OCI-LY7 (cell line): Measurements from ENCODE around the gene SRPRA. TPM values are rescaled to one million over a fixed set of nuclear protein-coding genes. Genes with fewer than 3 reads are reported as not detected.

Source experiments
- BruUV-seq: library from RNA; stranded (reverse); fragments of 400-500 nt; replicated peaks from 2 replicates; lab custom pipeline; 2021; lab: Mats Ljungman, UMichigan
- CTCF ChIA-PET: fragments of 300-600 bp; sonication (Branson Sonifier 250); formaldehyde crosslinking; loops from one replicate; lab custom pipeline; 2022; ENCODE audit warnings: antibody characterized with exemption; ENCODE audit not compliant: unreplicated experiment; lab: Charles Lee
- POLR2A ChIA-PET: fragments of 300-600 bp; sonication (Branson Sonifier 250); formaldehyde crosslinking; loops from one replicate; lab custom pipeline; 2022; ENCODE audit warnings: antibody characterized with exemption; lab: Charles Lee
- DNase-seq: peaks from one replicate; pipeline ENCODE4 v3.0.0-alpha.2; 2015; ENCODE audit warnings: low spot score
- H2AFZ ChIP-seq: fragments of 200-600 bp; sonication (generic), shearing (Covaris generic); 2 replicates; pipeline ENCODE4 v1.6.1; 2014; ENCODE audit warnings: mild to moderate bottlenecking, antibody characterized with exemption, low read length, moderate library complexity
- H3K27ac ChIP-seq: fragments of 200-600 bp; sonication (generic); 2 replicates; pipeline ENCODE4 v1.5.1; 2014; ENCODE audit warnings: mixed run types, low read depth, mild to moderate bottlenecking, moderate library complexity, low read length, inconsistent platforms; ENCODE audit not compliant: poor library complexity, severe bottlenecking
- H3K36me3 ChIP-seq: fragments of 200-600 bp; sonication (generic); 2 replicates; pipeline ENCODE4 v1.6.1; 2014; ENCODE audit warnings: mild to moderate bottlenecking, antibody characterized with exemption, low read length, moderate library complexity, mixed read lengths; ENCODE audit not compliant: insufficient read depth
- H3K4me1 ChIP-seq: fragments of 200-600 bp; sonication (generic); 2 replicates; pipeline ENCODE4 v1.5.1; 2014; ENCODE audit warnings: mild to moderate bottlenecking, low read length; ENCODE audit not compliant: insufficient read depth, poor library complexity, severe bottlenecking
- H3K4me2 ChIP-seq: fragments of 200-600 bp; sonication (generic); 2 replicates; pipeline ENCODE4 v1.6.1; 2014; ENCODE audit warnings: mild to moderate bottlenecking, low read length
- H3K4me3 ChIP-seq: fragments of 200-600 bp; sonication (generic); 2 replicates; pipeline ENCODE4 v1.5.1; 2014; ENCODE audit warnings: mild to moderate bottlenecking, low read depth, low read length; ENCODE audit not compliant: poor library complexity, severe bottlenecking
- H3K79me2 ChIP-seq: fragments of 200-600 bp; sonication (generic); 2 replicates; pipeline ENCODE4 v1.6.1; 2016; ENCODE audit warnings: low read depth, mild to moderate bottlenecking, low read length, moderate library complexity, mixed read lengths; ENCODE audit not compliant: insufficient read depth
- H3K9me2 ChIP-seq: fragments of 200-600 bp; sonication (generic); 2 replicates; pipeline ENCODE4 v1.6.1; 2016; ENCODE audit warnings: mild to moderate bottlenecking, low read length, mixed read lengths; ENCODE audit not compliant: insufficient read depth
- H3K9me3 ChIP-seq: fragments of 200-600 bp; sonication (generic); 2 replicates; pipeline ENCODE4 v1.6.1; 2014; ENCODE audit warnings: mild to moderate bottlenecking, mixed run types, low read length, mixed read lengths
- H4K20me1 ChIP-seq: fragments of 200-600 bp; sonication (generic); 2 replicates; pipeline ENCODE4 v1.6.1; 2014; ENCODE audit warnings: mild to moderate bottlenecking, antibody characterized with exemption, low read length, moderate library complexity, mixed read lengths; ENCODE audit not compliant: insufficient read depth
- EZH2phosphoT487 ChIP-seq: fragments of 200-600 bp; sonication (generic); IDR thresholded peaks from 2 replicates; pipeline ENCODE4 v1.6.1; 2018; ENCODE audit warnings: low read depth, borderline replicate concordance, mild to moderate bottlenecking, mixed run types, antibody characterized with exemption, low read length, moderate library complexity, mixed read lengths
- intact Hi-C: fragments of 100-400 bp; cut with micrococcal nuclease; formaldehyde crosslinking; loops from one replicate; pipeline ENCODE4 v1.10.0; 2022; ENCODE audit not compliant: unreplicated experiment
- total RNA-seq, 2 experiments: library from RNA; depleted of rRNA in 1 of 2; stranded (reverse); fragments of >200 nt in 1 of 2; shearing (Covaris generic) in 1 of 2; gene quantifications; 2 replicates each; pipeline ENCODE4 v1.2.3, GENCODE V29; 2014 to 2022
- TF ChIP-seq, protein P1 (sequence below): fragments of 200-600 bp; sonication (generic); conservative IDR thresholded peaks from 2 replicates; pipeline ENCODE4 v1.5.1; 2014; ENCODE audit warnings: mild to moderate bottlenecking, antibody characterized with exemption, low read length, moderate library complexity, mixed read lengths

SRPRA gene
- total RNA-seq, 2 experiments from 2014 or later, result 62.9 to 100 TPM

DNA sequence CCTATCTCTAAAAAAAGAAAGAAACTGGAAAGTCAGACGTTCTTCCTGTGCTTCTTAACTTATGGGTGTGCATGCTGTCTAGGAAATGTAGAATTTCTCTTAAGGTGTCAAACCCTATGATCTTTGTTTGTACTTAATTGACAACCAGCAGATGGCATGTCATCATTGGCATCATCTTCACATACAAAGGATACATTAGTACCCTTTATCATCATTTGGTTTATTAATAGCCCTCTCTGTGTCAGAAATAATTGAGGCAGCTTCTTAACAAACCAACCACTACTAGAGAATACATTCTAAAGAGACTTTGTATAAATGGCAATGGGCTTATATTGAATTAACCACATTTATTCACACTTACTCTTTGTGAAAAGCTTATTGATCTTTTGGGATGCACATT, 13.9 kb downstream of the SRPRA start:
- Histone ChIP-seq H4K20me1 (no peaks in the 10 kb centered on the region), H3K4me3 (no peak overlapping the region), H3K36me3 (peaks cover 67% of the 10 kb centered on the region), H3K27ac (no peak overlapping the region), H3K4me1 (no peaks in the 10 kb centered on the region), H3K9me3 (no peaks in the 10 kb centered on the region), H3K79me2 (no peaks in the 10 kb centered on the region), H2AFZ (no peak overlapping the region), H3K4me2 (no peak overlapping the region), H3K9me2 (no peaks in the 10 kb centered on the region)
- BruUV-seq, result no TSS peak
- intact Hi-C loops, result no loop called here
- no peak for DNase-seq
- no peak for TF ChIP-seq EZH2phosphoT487
- TF ChIP-seq, protein P1, sequence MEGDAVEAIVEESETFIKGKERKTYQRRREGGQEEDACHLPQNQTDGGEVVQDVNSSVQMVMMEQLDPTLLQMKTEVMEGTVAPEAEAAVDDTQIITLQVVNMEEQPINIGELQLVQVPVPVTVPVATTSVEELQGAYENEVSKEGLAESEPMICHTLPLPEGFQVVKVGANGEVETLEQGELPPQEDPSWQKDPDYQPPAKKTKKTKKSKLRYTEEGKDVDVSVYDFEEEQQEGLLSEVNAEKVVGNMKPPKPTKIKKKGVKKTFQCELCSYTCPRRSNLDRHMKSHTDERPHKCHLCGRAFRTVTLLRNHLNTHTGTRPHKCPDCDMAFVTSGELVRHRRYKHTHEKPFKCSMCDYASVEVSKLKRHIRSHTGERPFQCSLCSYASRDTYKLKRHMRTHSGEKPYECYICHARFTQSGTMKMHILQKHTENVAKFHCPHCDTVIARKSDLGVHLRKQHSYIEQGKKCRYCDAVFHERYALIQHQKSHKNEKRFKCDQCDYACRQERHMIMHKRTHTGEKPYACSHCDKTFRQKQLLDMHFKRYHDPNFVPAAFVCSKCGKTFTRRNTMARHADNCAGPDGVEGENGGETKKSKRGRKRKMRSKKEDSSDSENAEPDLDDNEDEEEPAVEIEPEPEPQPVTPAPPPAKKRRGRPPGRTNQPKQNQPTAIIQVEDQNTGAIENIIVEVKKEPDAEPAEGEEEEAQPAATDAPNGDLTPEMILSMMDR, result no peak
- ChIA-PET POLR2A (interaction anchor here (0.5 to 0.9 kb wide), 3 partner anchors 36 to 80 kb away, joined by 3 read pairs; no protein-coding TSS in a partner anchor), CTCF (no interaction called here)

- ChIA-PET POLR2A (interaction anchor here (0.9 to 1.8 kb wide), 2 partner anchors 9 to 41 kb away, joined by 3 to 6 read pairs; partner anchors contain the start of gene FAM118B), CTCF (no interaction called here)
- H3K9me2 ChIP-seq, result no peaks in the 10 kb centered on the region
- intact Hi-C loops, result no loop called here
- H2AFZ ChIP-seq, result no peak overlapping the region
- H3K27ac ChIP-seq, result no peak overlapping the region
- H3K79me2 ChIP-seq, result no peaks in the 10 kb centered on the region
- H3K36me3 ChIP-seq, result peaks cover 66% of the 10 kb centered on the region
- H3K4me2 ChIP-seq, result no peak overlapping the region
- H3K4me3 ChIP-seq, result no peak overlapping the region
- no peak for DNase-seq
- BruUV-seq, result no TSS peak
- H3K9me3 ChIP-seq, result no peaks in the 10 kb centered on the region
- no peak for TF ChIP-seq EZH2phosphoT487
- TF ChIP-seq, protein P1, result no peak
- H4K20me1 ChIP-seq, result no peaks in the 10 kb centered on the region
- no peaks in the 10 kb centered on the region for H3K4me1 ChIP-seq
Observed at GRCh38 chr11:126253265-126253664, 15.4 kb downstream of the SRPRA start.

- Histone ChIP-seq H2AFZ (no peak overlapping the region), H3K4me3 (no peak overlapping the region), H3K9me3 (no peaks in the 10 kb centered on the region), H3K36me3 (peaks cover 37% of the 10 kb centered on the region), H3K4me2 (no peak overlapping the region), H4K20me1 (no peaks in the 10 kb centered on the region), H3K9me2 (no peaks in the 10 kb centered on the region), H3K4me1 (no peaks in the 10 kb centered on the region), H3K27ac (no peak overlapping the region), H3K79me2 (no peaks in the 10 kb centered on the region)
- intact Hi-C loops, result no loop called here
- no TSS peak for BruUV-seq
- TF ChIP-seq, protein P1, result no peak
- TF ChIP-seq EZH2phosphoT487, result no peak
- DNase-seq, result no peak
- ChIA-PET CTCF (no interaction called here), POLR2A (interaction anchor here (0.6 kb wide), 1 partner anchor 16 kb away, joined by 3 read pairs; no protein-coding TSS in a partner anchor)
Observed at GRCh38 chr11:126246636-126247035, 22.1 kb downstream of the SRPRA start.
